Esophagus squamous epithelium (tissue), 4 donors: Measurements from ENCODE around the gene ANO3.

Experiments used
- CTCF ChIP-seq, 6 experiments: fragments of 450-650 bp in 4 of 6; fragments of 200-600 bp in 2 of 6; sonication (generic) in 2 of 6; IDR thresholded peaks; one replicate each; pipeline ENCODE4 v1.5.1; 2016 to 2019; ENCODE audit warnings: antibody characterized with exemption in 6 of 6, mild to moderate bottlenecking in 4 of 6, moderate library complexity in 4 of 6
- POLR2A ChIP-seq, 4 donors: fragments of 450-650 bp; IDR thresholded peaks; one replicate each; pipeline ENCODE4 v1.6.1; 2017; ENCODE audit warnings: antibody characterized with exemption in 4 of 4, mild to moderate bottlenecking in 4 of 4, moderate library complexity in 3 of 4

GRCh38 chr11:26329206-26329605, 2.7 kb upstream of the ANO3 start:
- TF ChIP-seq CTCF (IDR thresholded peaks at IDR 0.05) (no peak), POLR2A (IDR thresholded peaks at IDR 0.05) (no peak)
